Prostate gland (tissue), 2 donors: ENCODE results near the gene EFCC1. TPM values are rescaled to one million over a fixed set of nuclear protein-coding genes. Genes with fewer than 3 reads are reported as not detected.
A peak's percentile ranks its signal among the peaks of the same experiment; 100 is the strongest.

ENCODE experiments used
- DNase-seq: peaks from one replicate; pipeline ENCODE4 v3.0.0-alpha.2; 2019; ENCODE audit warnings: low spot score
- H3K27ac ChIP-seq, 2 donors: fragments of 200-600 bp; sonication (generic); 2 replicates each; pipeline ENCODE4 v1.5.1; 2017 to 2019
- H3K27me3 ChIP-seq: fragments of 200-600 bp; sonication (generic); replicated peaks from 2 replicates; pipeline ENCODE4 v1.5.1; 2019; ENCODE audit not compliant: insufficient read depth
- H3K36me3 ChIP-seq, 2 donors: fragments of 200-600 bp; sonication (generic); 1 replicate in 1 of 2; 2 replicates in 1 of 2; pipeline versions ENCODE4 v1.5.1 to v1.8.1; 2017 to 2019
- H3K4me1 ChIP-seq: fragments of 200-600 bp; sonication (generic); replicated peaks from 2 replicates; pipeline ENCODE4 v1.5.1; 2019
- H3K4me3 ChIP-seq, 2 donors: fragments of 200-600 bp; sonication (generic); 2 replicates each; pipeline ENCODE4 v1.5.1; 2017 to 2019
- H3K9me3 ChIP-seq: fragments of 200-600 bp; sonication (generic); 2 replicates; pipeline ENCODE4 v1.5.1; 2017
- POLR2A ChIP-seq: fragments of 450-650 bp; IDR thresholded peaks from one replicate; pipeline ENCODE4 v1.6.1; 2016; ENCODE audit warnings: antibody characterized with exemption, mild to moderate bottlenecking
- POLR2AphosphoS5 ChIP-seq: sonication (generic); formaldehyde crosslinking; IDR thresholded peaks from one replicate; pipeline ENCODE4 v1.6.1; 2017; ENCODE audit warnings: antibody characterized with exemption
- WGBS: methylation state at CpG from one replicate; pipeline ENCODE4 v1.1.5; 2018; 5-methylcytosine and 5-hydroxymethylcytosine counted together
- intact Hi-C: fragments of 100-400 bp; cut with DNase I; formaldehyde crosslinking; loops from one replicate; pipeline ENCODE4 v1.14.2; 2022
- total RNA-seq, 2 donors: library from RNA; depleted of rRNA; stranded (reverse); fragments of >200 nt; gene quantifications; one replicate each; pipeline ENCODE4 v1.1.0, GENCODE V29; 2016
- TF ChIP-seq, protein P1 (sequence below), 4 experiments: fragments of 200-600 bp in 2 of 4; fragments of 450-650 bp in 2 of 4; sonication (generic) in 2 of 4; IDR thresholded peaks; 1 replicate in 3 of 4; 2 replicates in 1 of 4; pipeline ENCODE4 v1.5.1; 2016 to 2019; ENCODE audit warnings: antibody characterized with exemption in 4 of 4, mild to moderate bottlenecking in 2 of 4, moderate library complexity in 2 of 4

The EFCC1 gene
- total RNA-seq, 2 donors from 2014 or later = 1.8 to 4.0 TPM

DNA sequence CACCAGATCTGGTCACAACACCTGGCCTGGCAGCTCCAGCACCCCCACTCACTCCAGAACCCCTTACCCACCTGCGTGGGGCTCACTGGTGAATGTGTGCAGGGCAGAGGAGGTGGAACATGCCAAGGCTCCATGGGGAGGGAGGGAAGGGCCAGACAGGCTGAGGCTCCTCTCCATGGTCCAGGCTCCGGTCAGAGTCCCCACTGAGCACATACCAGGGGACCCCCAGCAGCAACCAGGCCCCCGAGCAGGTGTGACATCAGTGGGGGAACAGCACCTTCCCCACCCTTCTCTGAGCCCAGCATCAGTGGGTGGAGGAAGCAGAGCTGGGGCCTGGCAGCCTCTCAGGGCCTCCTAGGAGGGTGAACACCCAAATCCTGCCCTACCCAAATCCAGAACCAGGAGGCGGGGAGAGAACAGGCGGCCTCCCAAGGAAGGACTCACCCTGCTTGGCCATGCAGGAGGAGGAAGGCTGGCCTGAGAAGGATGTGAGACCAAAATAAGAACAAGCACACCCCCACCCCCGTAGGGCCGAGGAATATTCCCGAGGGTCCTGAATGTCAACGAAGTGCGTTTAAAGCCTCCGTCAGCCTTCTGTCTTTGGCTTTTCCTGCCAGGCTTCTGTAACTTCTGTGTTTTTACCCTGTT, 58.3 kb downstream of the EFCC1 start:
- WGBS = 79% methylated on average over 11 of the region's 11 CpGs
- TF ChIP-seq, protein P1, sequence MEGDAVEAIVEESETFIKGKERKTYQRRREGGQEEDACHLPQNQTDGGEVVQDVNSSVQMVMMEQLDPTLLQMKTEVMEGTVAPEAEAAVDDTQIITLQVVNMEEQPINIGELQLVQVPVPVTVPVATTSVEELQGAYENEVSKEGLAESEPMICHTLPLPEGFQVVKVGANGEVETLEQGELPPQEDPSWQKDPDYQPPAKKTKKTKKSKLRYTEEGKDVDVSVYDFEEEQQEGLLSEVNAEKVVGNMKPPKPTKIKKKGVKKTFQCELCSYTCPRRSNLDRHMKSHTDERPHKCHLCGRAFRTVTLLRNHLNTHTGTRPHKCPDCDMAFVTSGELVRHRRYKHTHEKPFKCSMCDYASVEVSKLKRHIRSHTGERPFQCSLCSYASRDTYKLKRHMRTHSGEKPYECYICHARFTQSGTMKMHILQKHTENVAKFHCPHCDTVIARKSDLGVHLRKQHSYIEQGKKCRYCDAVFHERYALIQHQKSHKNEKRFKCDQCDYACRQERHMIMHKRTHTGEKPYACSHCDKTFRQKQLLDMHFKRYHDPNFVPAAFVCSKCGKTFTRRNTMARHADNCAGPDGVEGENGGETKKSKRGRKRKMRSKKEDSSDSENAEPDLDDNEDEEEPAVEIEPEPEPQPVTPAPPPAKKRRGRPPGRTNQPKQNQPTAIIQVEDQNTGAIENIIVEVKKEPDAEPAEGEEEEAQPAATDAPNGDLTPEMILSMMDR (IDR thresholded peaks at IDR 0.05) = no peak
- TF ChIP-seq POLR2AphosphoS5 = no peak
- TF ChIP-seq POLR2A = no peak
- Histone ChIP-seq H3K36me3 (no peaks in the 10 kb centered on the region), H3K9me3 (no peaks in the 10 kb centered on the region), H3K4me1 (peaks cover 10% of the 10 kb centered on the region), H3K27me3 (no peaks in the 10 kb centered on the region), H3K27ac (peak overlapping the region; percentile 13 to 66), H3K4me3 (no peak overlapping the region)
- intact Hi-C loops = loop anchor here (10.0 kb wide), 1 partner anchor 85 kb away; no protein-coding TSS in a partner anchor
- DNase-seq = no peak

DNA sequence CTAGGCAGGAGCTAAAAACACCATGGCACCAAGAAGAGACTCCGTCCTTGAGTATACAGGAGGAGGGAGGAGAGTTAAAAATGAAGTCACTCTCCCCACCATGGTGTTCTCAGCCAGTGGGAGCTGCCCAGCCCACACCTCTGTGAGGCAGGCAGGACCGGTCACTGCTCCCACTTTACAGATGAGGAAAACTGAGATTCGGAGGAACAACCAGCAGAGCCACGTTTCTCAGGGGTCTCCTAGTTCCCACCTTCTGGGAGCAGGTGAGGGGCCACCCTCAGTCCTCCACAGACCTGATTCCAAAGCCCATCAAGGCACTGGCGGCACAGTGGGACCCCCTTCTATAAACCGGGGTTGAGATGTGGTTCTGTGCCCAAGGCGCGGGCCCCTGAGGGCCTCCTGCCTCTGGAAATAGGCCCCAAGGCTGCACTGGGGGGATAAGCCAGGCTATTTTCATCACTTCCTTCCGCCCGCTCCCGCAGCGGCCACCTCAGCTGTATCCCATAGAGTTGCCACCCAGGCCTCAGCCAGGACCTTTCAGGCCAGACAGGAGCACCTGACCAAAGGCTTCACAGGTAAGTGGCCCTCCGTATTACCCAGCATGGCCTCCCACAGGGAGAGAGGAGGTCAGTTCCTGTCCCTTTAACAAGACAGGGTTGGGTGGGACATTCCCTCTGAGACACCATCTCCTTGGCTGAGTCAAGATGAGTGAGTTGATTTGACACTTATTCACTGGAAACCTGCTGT, 59.3 kb downstream of the EFCC1 start, which contains the start of gene GP9:
Gene GP9 (plus strand): TSS at position 504 of the 747 bp plus-strand sequence. CDS start 961 bp downstream, outside the sequence.
- WGBS = 85% methylated on average over 11 of the region's 13 CpGs
- peak within 1 kb of the TSS in 1 of 2 donors; percentile 66 for H3K27ac ChIP-seq
- no peaks in the 10 kb centered on the region for H3K27me3 ChIP-seq
- no peak within 1 kb of the TSS for H3K4me3 ChIP-seq
- H3K36me3 ChIP-seq = no peaks in the 10 kb centered on the region
- no peaks in the 10 kb centered on the region for H3K9me3 ChIP-seq
- H3K4me1 ChIP-seq = peaks cover 10% of the 10 kb centered on the region
- intact Hi-C loops = no loop called here
- no peak for DNase-seq
- TF ChIP-seq, protein P1 (IDR thresholded peaks at IDR 0.05) = no peak
- TF ChIP-seq POLR2AphosphoS5 (no peak), POLR2A (no peak)

DNA sequence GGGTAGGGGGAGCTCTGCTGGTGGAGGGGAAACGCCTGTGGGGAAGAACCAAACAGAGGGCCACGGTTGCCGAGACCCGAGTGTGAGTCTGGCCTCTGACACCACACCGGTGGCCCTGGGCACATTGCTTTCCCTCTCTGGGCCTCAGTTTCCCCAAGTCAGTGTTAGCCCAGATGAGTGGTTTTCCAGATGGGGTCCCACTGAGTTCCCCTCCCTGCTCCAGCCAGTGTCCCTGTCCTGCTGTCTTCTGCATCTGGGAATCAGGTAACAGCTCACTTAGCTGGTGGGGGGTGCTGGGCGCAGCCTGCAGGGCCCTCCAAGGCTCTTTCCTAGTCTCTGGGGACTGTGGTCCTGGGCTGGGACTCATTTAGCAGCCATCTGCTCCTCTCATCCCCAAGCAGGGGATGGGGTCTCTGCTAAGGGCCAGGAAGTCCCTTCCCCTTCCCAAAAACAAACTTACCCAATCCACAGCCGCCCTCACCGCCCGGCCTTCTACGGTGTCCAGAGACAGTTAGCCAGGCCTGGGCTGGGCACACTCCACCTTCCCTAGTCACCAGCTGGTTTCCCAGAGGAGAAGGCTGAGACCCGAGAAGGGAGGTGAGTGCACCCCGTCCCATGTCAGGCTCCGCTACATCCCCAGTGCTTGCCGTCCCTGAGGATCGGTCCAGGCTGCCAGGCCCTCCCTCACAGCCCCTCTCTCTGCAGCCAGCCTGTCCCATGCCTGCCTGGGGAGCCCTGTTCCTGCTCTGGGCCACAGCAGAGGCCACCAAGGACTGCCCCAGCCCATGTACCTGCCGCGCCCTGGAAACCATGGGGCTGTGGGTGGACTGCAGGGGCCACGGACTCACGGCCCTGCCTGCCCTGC, 60.2 kb downstream of the EFCC1 start:
- Histone ChIP-seq H3K4me3 (no peak overlapping the region), H3K27ac (no peak overlapping the region), H3K4me1 (peaks cover 10% of the 10 kb centered on the region), H3K36me3 (no peaks in the 10 kb centered on the region), H3K9me3 (no peaks in the 10 kb centered on the region), H3K27me3 (no peaks in the 10 kb centered on the region)
- TF ChIP-seq, protein P1 (IDR thresholded peaks at IDR 0.05) = no peak
- TF ChIP-seq POLR2A = no peak
- no peak for TF ChIP-seq POLR2AphosphoS5
- intact Hi-C loops = no loop called here
- WGBS = 92% methylated on average over 19 of the region's 19 CpGs
- DNase-seq = no peak

DNA sequence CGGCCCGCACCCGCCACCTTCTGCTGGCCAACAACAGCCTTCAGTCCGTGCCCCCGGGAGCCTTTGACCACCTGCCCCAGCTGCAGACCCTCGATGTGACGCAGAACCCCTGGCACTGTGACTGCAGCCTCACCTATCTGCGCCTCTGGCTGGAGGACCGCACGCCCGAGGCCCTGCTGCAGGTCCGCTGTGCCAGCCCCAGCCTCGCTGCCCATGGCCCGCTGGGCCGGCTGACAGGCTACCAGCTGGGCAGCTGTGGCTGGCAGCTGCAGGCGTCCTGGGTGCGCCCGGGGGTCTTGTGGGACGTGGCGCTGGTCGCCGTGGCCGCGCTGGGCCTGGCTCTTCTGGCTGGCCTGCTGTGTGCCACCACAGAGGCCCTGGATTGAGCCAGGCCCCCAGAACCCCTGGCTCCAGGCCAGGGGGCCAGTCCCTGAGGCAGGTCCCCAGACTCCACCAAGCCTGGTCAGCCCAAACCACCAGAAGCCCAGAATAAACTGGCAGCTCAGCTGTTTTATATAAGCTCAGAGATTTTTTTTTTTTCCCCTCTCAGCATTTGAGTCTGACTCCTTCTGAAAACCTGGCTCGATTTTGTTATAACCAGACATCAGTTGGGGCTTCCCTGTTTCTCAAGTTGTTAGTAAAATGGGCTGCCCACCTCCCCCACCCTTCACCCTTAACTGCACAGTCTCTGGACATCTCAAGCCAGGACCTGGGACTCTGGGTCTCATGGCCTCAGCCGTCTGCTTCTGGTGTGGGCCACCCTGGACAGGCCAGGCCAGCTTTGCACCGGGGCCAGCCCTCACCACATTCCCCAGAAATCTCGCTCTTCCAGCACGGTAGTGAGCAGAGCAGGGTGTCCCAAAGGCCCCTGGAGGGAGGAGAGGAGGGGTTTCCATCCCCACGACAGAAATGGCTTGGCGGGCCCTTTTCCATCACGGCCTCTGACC, 61.1 kb downstream of the EFCC1 start:
- DNase-seq = no peak
- WGBS = 90% methylated on average over 24 of the region's 32 CpGs

More for the DNA sequence above, 61.1 kb downstream of the EFCC1 start:
- Histone ChIP-seq H3K27ac (no peak overlapping the region), H3K27me3 (no peaks in the 10 kb centered on the region), H3K4me3 (no peak overlapping the region), H3K9me3 (no peaks in the 10 kb centered on the region), H3K36me3 (no peaks in the 10 kb centered on the region), H3K4me1 (peaks cover 11% of the 10 kb centered on the region)
- TF ChIP-seq, protein P1 (IDR thresholded peaks at IDR 0.05) = no peak
- TF ChIP-seq POLR2A = no peak
- no peak for TF ChIP-seq POLR2AphosphoS5
- intact Hi-C loops = no loop called here
